Activated CD8-positive, alpha-beta memory T cell treated with anti-CD3 and anti-CD28 coated beads for 48 hours (primary cell): ENCODE measurements around the gene RBBP7.
A peak's percentile ranks its signal among the peaks of the same experiment; 100 is the strongest.

ENCODE experiments used
- DNase-seq, 3 experiments: peaks; one replicate each; pipeline ENCODE4 v3.0.0-alpha.2; 2020; ENCODE audit warnings: low read depth in 2 of 3, low spot score in 2 of 3

The RBBP7 gene

DNA sequence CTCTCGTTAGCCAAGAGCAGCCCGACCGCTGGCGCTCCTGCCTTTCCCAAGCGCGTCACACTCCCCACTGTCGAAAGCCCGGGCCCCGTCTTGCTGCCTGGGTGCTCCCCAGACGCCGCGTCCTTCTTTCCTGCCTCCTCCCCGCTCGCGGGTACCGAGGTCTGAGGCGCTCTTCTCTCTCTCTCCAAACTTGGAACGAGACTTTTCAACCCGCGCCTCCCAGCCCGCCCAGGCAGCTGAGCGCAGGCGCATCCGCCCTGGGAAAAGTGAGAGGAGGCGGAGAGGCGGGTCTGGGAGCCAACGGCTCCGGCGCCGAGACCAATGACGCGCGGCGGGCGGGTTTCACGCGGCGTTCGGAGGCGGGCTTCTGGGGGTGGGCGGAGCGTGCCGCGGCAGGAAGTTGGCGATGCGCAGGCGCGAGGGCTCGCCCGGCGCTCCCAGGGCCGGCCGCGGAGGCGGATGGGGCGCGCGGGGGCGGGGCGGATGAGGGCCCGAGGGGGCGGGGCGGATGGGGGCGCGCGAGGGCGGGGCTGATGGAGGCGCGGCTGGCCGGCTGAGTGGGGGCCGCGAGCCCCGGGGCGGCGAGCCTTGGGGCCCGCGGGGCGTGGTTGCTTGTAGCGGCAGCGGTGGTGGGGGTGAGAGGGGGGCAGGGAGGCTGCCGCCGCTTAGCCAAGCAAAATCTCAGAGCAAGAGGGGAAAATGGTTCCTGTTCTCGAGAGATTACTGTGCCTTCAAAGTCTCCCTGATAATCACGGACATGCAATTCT is at the start of gene RBBP7:
Gene RBBP7, minus strand, starts transcription at position 268 of the 767 bp plus-strand sequence. CDS start 309 bp downstream, outside the sequence.
- peak; percentile 60 to 93 (median 77) for DNase-seq

DNA sequence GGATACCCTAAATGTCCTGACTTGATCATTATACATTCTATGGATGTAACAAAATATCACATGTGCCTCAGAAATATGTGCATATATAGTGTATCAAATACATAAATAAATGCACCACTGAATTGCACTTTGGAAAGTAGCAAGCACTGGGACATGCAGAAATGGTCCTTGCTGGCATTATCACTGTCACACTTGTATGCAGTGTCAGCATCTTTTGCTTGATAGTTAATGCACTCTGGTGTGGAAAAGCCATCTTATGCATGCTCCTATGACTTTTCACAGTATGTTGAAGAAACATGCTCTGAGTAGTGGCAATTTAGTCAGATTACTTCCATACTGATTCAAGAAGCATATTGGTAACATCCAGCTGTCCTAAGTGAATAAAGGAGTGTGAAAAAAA is 48.8 kb upstream of the RBBP7 start:
- no peak for DNase-seq

DNA sequence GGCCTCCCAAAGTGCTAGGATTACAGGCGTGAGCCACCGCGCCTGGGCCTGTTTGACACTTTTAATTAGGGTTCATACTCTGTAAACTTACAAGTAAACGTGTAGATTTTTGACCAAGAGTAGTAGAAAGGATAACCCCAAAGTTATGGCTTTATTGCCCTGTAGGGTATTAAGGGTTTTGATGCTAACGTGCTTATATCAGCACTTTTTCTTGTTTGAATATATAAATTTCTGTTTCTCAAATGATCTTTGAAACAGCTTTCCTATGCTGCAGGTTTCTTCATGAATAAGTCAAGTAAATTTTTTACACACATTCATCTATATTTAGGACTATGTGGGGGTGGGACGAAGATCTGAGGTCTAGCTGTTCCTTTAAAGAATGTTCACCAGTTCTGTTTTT is 47.0 kb upstream of the RBBP7 start:
- no peak for DNase-seq

DNA sequence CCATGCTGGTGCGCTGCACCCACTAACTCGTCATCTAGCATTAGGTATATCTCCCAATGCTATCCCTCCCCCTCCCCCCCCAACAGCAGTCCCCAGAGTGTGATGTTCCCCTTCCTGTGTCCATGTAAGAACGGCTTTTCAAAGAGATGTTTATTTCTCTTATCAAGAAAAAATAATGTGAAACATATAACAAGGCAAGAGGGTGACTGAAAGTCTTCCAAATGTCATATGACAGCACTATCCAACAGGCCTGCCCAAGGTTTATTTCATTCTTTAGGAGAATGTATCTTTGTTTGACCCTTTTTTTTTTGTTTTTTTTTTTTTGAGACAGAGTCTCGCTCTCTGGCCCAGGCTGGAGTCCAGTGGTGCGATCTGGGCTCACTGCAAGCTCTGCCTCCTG is 46.4 kb upstream of the RBBP7 start:
- DNase-seq = no peak

DNA sequence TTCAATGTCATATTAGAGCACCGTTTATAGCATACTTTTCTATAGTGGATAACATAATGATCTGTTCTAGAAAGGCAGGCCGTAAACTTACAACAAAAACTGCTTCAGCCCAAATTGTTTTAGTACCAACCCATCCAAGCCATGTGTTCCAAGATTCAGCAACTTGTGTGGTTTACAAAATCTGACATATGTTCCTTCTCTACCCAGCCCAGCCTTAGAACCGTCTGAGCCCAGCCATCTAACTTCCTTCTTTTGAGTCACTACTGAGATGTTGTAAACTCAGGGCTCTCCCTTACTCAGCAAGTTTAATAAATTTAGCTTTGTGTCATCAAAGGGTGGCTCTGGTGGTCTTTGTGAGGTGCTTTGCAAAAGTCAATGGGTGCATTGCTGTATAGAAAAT is 43.9 kb upstream of the RBBP7 start:
- no peak for DNase-seq

DNA sequence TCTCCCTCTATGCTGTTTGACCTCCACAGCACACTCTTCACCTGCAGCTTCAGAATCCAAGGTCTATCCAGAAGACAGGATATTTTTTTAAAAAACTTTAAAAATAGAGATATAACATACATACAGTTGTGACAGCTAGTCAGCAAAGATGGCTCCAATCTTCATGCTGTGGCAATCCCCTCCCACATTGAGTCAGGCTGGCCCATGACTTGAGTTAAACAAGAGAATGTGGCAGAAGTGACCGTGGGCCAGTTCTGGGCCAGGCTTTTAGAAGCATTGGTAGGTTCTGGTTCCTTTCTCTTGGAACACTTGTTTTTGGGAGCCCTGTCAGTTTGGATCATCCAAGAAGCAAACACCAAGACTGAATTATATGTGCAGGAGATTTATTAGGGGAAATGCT is 40.2 kb upstream of the RBBP7 start:
- no peak for DNase-seq

DNA sequence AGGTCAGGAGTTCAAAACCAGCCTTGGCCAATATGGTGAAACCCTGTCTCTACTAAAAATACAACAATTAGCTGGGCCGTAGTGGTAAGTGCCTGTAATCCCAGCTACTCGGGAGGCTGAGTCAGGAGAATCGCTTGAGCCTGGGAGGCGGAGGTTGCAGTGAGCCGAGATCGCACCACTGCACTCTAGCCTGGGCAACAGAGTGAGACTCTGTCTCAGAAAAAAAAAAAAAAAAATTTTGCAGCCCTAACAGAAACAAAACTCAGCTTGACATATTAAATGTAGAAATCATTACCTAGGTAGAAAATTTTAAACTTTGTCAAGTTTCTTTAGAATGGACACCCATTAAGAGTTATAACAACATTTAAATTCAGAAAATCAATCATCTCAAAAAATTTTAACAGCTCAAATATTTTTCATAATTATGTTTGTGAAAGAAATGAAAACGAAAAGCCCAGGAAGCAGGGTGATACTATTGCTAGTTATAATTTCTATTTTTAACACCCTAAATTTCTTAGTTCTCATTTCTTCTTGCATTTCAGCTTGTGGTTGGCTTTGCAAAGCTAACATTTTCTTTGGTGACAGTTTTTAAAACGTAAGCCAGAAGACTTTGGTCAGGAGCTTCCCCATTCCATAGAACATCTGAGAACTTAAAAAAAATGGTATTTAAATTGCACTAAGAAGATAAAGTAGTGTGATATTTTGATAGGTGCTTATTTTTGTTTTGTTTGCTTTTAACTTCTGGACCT is 33.3 kb upstream of the RBBP7 start:
- no peak for DNase-seq

DNA sequence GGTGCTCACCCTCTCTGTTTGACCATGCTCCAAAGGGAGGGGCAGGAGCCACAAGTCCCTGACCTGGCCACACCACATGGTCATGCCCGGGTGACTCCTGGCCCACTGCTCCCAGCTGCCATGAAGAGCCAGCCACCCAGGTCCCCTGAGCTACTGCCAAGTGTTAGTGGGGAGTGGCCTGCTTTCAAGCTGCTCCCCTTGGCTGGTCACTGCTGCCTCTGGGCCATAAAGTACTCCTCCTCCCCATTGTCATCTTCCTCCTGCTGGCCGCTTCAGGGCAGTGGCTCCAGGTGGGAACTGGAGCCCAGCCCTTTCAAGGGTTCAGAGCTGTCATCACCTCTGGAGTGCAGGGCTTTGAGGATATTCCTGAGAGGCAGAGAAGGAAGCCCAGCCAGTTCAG is 27.3 kb upstream of the RBBP7 start:
- no peak for DNase-seq

DNA sequence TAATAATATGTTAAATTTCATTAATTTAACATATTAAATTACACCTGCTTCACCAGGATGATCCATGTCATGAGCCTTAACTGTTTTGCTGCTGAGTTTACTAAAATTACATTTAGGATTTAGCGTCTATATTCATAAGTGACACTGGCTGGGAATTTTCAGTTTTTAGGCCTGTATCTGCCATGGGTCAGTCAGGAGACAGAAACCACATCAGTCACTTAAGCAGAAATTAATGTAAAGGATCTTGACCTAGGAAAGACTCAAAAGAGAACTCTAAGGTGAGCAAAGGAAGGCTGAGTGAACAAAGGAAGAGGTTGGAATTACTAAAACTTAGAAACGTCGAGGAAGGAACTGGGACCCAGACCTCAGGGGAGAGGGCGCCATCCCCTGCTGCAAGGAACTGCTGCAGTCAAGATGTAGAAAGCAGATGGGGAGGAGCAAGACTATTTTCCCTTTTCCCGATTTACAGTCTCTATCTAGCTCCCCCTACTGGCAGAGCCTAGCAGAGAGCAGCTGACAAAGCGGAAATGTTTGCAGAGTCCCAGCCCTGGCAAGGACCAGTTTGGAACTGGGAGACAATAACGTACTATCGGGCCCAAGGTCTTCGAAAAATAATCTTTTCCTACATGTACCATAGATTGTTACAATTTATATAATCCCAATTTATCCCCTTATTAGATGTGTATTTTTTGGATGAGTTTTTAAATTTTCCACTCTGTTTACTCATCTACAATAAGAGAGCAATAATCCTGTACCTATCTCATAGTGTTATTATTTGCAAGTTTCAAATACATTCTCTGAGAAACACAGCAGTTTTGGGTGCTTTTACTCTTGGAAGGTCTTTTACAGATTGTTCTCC is 22.6 kb upstream of the RBBP7 start:
- DNase-seq = no peak

DNA sequence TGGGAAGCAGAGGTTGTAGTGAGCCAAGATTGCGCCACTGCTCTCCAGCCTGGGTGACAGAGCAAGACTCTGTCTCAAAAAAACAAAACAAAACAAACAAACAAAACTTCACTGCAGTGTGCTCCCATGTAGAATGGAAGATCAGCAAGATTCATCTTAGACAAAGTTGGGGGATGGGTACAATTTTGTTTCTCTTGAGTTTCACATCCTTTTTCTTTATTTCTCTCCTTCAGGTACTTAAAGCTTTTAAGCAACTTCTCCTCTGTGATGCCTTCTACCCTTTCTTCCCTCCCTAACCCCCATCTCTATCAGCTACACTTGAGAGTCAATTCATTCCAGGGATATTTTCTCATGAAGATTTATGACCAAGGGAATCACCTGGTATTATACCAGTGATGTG is 15.5 kb upstream of the RBBP7 start:
- no peak for DNase-seq

DNA sequence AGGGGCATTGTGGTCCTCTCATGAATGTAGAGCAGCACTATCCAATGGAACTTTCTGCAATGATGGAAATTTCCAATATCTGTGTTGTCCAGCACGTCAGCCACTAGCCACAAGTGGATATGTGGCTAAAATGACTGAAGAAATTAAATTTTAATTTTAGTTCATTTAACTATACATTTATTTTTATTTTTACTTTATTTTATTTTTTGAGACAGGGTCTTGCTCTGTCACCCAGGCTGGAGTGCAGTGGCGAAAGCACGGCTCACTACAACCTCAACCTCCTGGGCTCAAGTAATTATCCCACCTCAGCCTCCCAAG is 13.3 kb upstream of the RBBP7 start:
- no peak for DNase-seq

DNA sequence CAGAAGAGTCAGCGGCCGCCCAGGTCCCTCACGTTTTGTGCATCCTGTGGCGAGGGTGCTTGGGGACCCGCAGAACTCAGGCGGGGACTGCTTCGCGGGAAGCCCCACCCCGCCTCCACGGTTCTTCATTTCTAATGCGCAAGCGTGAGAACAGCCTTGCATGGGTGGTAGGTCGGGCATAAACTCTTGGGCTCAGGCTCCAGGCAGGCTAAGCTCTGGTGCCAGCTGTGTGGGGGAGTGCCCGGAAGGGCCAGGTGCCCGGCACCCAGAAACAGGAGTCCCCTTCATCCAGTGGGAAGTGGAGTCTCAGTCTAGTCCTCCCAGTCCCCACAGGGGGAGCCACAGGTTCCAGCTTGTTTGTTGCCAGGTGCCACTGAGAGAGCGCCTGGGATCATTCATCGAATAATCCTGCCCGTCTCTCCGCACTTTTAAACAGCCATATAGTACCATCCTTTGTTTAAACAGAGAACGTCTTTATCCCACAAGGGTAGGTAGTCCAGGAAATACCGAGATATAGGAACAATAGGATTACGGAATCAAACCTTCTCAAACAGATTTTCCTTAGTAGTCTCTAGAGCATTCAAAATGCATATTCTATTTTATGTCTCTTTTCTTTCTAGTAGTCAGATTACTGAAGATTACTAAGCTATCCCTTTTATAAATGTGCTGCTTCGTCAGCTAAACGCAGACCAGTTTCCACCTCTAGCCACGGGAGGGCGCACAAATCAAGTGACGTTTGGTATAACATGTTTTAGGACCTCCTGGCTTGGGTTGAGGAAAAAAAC is 12.7 kb upstream of the RBBP7 start:
- peak; percentile 13 to 28 (median 25) for DNase-seq

DNA sequence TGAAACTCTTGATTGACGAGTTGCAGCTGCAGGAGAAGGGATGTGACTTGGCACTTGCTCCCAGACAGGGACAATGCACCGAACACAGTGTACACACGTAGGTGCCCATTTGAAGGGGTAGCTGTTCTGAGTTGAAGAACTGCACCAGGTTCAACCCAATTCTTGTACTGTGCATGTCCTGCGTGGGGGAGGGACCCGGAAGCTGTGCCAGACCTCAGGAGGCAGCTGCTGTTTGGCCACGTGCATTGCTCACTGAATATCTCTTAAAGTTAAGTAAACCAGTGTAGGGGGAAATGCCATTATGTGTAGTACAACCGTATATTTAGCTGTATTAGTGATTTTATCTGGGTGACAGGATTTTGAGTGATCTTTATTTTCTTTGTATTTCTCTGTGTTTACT is 12.0 kb upstream of the RBBP7 start:
- no peak for DNase-seq

DNA sequence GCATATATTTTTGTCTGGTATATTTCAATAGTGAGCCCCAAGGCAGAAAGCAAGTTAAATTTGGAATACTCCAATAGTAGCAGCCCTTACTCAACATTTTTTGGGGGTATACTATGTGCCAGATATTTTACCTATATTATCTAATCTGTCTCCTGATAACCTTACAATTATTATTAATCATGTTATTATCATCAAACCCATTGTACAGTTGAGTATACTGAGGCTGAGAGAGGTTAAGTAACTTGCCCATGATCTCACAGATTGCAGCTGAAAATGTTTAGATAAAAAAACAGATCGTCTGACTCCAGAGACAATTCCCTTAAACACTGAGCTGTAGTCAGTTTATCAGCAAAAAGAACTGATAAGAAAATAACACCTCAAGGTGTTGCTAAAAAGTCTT is 6.5 kb upstream of the RBBP7 start:
- no peak for DNase-seq

DNA sequence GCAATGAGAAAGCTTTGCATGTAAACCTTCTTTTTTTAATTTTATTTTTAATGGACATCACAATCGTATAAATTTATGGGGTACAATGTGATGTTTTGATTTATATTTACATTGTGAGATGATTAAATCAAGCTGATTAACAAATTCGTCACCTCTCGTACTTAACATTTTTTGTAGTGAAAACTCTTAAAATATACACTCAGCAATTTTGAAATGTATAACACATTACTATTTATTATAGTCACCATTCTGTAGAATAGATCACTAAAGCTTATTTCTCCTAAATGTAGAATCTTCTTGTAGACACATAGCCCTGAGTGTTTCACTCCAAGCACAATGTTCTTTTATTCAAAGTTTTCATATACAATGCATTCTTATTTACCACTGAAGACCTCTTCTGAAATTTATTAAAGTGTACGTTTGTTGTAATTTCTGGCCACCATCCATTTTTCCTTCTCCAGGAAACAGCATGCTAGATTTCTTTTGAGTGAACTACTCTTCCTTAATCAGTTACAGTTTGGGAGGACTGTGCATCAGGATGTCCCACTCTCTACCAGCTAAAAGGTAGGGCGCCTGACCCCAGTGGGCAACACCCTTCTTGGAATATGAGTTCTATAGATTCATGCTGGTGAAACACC is 4.4 kb upstream of the RBBP7 start:
- DNase-seq = no peak

DNA sequence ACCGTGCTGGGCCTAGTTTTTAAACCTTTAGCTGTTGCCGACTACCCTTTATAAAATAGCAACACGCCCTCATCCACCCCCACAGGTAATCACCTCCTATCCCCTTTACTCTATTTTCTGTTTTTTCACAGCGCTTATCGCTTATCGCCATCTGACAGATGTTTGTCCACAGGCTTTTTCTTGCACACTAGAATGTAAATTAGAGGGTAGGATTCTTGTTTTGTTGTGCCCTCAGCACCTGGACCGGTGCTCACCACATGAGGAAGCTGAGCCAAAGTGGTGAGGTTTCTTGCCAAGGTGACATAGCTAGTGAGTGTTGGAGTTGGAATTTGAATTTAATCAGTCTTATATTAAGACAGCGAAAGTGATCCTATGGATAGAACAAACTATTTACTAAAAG is 2.9 kb upstream of the RBBP7 start:
- DNase-seq = no peak

DNA sequence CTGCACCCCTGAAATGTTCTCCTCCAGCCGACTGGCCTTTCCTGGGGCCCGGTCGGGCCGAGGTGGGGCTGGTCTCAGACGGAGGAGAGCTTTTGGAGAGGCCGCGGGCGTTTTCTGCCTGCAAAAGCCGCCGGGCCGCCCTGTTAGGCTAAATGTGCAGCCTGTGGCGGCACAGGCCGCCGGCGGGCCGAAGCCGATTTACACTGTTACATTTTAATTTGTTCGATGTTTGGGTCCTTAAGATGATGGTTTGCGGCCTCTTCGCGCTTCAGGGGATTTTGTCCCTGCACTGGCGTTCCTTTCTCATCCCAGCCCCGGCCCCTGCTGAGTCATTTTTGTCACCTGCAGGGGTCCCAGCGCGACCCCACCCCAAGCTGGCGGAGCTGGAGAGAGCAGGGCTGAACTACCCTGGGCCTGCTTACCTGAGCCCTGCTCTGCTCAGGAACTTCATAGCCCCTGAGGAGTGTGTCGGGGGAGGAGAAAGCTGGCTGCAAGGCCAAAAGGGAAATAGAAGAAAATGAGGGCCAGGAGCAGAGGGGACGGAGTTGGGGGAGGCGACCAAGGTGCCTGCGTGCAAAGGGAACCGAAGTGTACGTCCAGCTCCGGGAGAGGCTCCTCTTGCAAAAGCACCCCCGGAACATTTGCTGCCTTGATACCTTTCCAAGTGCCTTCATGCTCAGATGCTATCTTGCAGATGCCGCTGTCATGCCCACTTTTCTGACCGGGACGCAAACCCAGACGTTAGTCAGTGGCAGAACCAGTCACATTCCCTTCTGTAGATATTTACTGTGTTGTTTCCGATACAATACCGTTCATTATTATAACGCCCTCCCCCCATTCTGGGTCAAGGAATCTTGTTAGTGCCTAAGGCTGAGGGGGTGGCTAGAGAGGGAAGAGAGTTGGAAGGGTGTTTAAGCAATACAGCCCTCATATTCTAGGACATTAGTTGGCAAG is 977 bp upstream of the RBBP7 start:
- no peak for DNase-seq

DNA sequence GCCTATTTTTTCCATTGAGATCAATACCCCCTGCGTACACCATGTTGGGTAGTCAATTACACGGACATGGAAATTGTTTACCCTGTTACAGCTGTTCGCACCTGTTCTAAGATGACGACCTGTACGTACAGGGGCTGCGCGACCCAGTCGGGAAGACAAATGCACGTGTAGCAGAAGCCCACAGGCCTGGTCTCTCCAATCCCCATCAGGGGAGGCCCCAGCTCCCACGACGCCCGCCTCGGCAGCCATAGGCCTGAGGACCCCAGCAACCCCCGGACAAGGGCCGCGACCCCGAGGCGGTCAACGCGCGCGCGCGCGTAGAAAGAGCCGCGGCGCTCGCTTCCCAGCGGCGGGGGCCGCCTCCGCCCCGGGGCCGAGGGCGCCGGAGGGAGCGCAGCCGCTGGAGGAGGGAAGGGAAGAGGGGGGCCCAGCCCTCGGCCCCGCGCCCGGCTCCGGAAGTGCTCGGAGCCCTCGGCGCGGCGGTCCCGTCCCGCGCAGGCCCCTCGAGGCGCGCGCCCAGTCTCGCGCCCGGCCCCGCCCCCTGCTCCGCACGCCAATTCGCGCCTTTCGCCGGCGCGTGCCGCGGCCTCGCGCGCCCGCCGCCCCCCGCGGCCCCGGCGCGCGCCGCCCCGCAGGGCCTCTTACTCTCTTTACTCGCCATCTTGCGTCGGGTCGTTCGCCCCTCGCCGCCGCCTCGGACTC is 618 bp downstream of the RBBP7 start:
- peak in 1 of 3 experiments; percentile 27 for DNase-seq

DNA sequence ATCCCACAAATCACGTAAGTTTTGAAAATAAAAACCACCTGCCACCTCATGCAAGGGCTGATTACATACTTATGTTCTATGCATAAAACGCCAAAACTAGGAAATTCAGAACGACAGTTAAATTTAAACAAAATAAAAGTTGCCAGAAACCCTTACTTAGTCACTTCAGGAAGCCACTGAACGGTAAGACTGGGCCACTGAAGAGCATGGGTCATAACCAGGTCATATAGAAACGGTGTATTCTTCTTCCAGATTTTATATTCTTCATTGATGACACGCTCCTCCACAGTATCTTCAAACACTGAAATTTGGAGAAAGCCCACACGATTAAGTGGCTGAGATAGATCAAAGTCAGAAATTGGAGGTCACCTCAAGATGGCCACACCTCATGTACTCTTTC is 1.2 kb downstream of the RBBP7 start:
- no peak for DNase-seq
